Fibroblast of lung (primary cell): ENCODE data around the gene ZDHHC22. TPM values are rescaled to one million over a fixed set of nuclear protein-coding genes. Genes with fewer than 3 reads are reported as not detected.

Experiments
- DNase-seq, 2 donors: peaks; one replicate each; pipeline versions ENCODE4 v3.0.0 to v3.0.0-alpha.2; 2010; ENCODE audit warnings: low read depth in 2 of 2
- H2AFZ ChIP-seq: 2 replicates; pipeline ENCODE4 v1.5.1; 2012; ENCODE audit warnings: low read length, control low read depth, inconsistent platforms
- H3K27ac ChIP-seq: 2 replicates; pipeline ENCODE4 v1.5.1; 2011; ENCODE audit warnings: low read length, control low read depth; ENCODE audit not compliant: insufficient read depth
- H3K27me3 ChIP-seq: 2 replicates; pipeline ENCODE4 v1.5.1; 2011; ENCODE audit warnings: mild to moderate bottlenecking, low read length; ENCODE audit not compliant: control insufficient read depth, insufficient read depth
- H3K36me3 ChIP-seq: 2 replicates; pipeline ENCODE4 v1.5.1; 2011; ENCODE audit warnings: low read length; ENCODE audit not compliant: control insufficient read depth, insufficient read depth
- H3K4me1 ChIP-seq: 2 replicates; pipeline ENCODE4 v1.5.1; 2011; ENCODE audit warnings: low read length; ENCODE audit not compliant: control insufficient read depth, insufficient read depth; ENCODE audit errors: extremely low read depth
- H3K4me2 ChIP-seq: 2 replicates; pipeline ENCODE4 v1.5.1; 2011; ENCODE audit warnings: low read length, control low read depth; ENCODE audit not compliant: insufficient read depth; ENCODE audit errors: extremely low read depth
- H3K4me3 ChIP-seq, 4 experiments: fragments of 200-600 bp in 1 of 4; sonication (generic) in 1 of 4; replicated peaks in 1 of 4; 2 replicates each; pipeline ENCODE4 v1.5.1; 2011 to 2016; ENCODE audit warnings: low read length in 4 of 4, low read depth in 3 of 4, mild to moderate bottlenecking in 3 of 4, control low read depth in 2 of 4, inconsistent platforms in 1 of 4, mixed read lengths in 1 of 4; ENCODE audit not compliant: insufficient read depth in 1 of 4; ENCODE audit errors: control extremely low read depth in 1 of 4
- H3K79me2 ChIP-seq: 2 replicates; pipeline ENCODE4 v1.5.1; 2012; ENCODE audit warnings: mild to moderate bottlenecking, low read length, inconsistent platforms; ENCODE audit not compliant: control insufficient read depth, insufficient read depth
- H3K9ac ChIP-seq: 2 replicates; pipeline ENCODE4 v1.5.1; 2011; ENCODE audit warnings: mild to moderate bottlenecking, low read length, control low read depth; ENCODE audit not compliant: insufficient read depth
- H3K9me3 ChIP-seq: 2 replicates; pipeline ENCODE4 v1.5.1; 2012; ENCODE audit warnings: low read depth, low read length; ENCODE audit not compliant: control insufficient read depth, insufficient read depth
- H4K20me1 ChIP-seq: 2 replicates; pipeline ENCODE4 v1.5.1; 2011; ENCODE audit warnings: low read length; ENCODE audit not compliant: control insufficient read depth, insufficient read depth; ENCODE audit errors: extremely low read depth
- EZH2 ChIP-seq: IDR thresholded peaks from 2 replicates; pipeline ENCODE4 v1.5.1; 2012; ENCODE audit warnings: low read length, control low read depth, mild to moderate bottlenecking; ENCODE audit errors: missing control alignments
- polyA plus RNA-seq, 2 donors: library from polyadenylated mRNA; depleted of rRNA in 1 of 2; stranded (reverse) in 1 of 2; unstranded in 1 of 2; fragments of >200 nt; gene quantifications; 2 replicates each; pipeline ENCODE4 v1.2.1, GENCODE V29; 2011 to 2012; ENCODE audit warnings: missing spikeins in 1 of 2
- total RNA-seq: library from RNA; depleted of rRNA; stranded (reverse); fragments of >200 nt; gene quantifications from 2 replicates; pipeline ENCODE4 v1.2.1, GENCODE V29; 2014
- TF ChIP-seq, protein P1 (sequence below), 2 donors: IDR thresholded peaks in 1 of 2; conservative IDR thresholded peaks in 1 of 2; 1 replicate in 1 of 2; 2 replicates in 1 of 2; pipeline ENCODE4 v1.5.1; 2011 to 2012; ENCODE audit warnings: low read length in 2 of 2, control low read depth in 1 of 2, inconsistent platforms in 1 of 2, low read depth in 1 of 2, mild to moderate bottlenecking in 1 of 2

Gene ZDHHC22
- total and polyA plus RNA-seq, 2 donors (not counting 1 experiment from before 2014, with no cell fraction given): not detected

DNA sequence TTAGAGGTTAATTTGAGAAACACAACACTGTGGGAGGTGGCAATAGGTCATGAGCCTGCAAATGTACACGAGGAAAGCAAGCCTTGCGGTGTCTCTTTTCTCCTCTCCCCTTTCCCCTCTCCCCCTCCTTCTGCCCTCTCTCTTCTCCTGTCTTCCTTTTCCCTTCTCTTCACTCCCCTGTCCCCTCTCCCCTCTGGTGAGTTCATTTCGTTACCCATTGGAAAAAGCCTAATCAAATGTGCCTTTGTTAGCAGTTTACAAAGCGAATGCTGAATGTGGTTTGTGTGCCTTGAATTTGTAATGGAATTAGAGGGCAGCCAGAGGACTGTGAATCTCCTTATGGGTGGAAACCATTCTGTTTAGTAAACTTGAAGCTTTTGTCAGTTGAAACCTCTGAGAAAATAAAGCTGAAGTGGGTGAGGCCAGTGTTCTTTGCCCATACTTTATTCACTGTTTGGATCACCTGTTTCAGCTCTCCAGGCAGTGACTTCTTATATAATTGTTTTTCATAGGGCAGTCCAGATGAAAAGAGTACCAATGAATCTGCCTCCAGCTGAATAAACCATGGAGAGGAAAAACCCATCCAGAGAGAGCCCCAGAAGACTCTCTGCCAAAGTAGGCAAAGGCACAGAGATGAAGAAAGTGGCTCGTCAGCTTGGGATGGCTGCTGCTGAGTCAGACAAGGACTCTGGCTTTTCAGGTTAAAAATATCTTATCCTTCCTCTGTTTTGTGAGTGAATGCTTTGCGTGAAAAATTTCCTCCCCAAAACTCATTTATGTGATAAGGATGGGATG lies 36.2 kb downstream of the ZDHHC22 start:
- Histone ChIP-seq H2AFZ (no peak overlapping the region), H3K4me2 (no peak overlapping the region), H3K27me3 (no peaks in the 10 kb centered on the region), H3K4me3 (no peak overlapping the region), H3K9me3 (no peaks in the 10 kb centered on the region), H4K20me1 (no peaks in the 10 kb centered on the region), H3K27ac (no peak overlapping the region), H3K4me1 (no peaks in the 10 kb centered on the region), H3K9ac (no peak overlapping the region), H3K79me2 (no peaks in the 10 kb centered on the region), H3K36me3 (no peaks in the 10 kb centered on the region)
- TF ChIP-seq, protein P1, sequence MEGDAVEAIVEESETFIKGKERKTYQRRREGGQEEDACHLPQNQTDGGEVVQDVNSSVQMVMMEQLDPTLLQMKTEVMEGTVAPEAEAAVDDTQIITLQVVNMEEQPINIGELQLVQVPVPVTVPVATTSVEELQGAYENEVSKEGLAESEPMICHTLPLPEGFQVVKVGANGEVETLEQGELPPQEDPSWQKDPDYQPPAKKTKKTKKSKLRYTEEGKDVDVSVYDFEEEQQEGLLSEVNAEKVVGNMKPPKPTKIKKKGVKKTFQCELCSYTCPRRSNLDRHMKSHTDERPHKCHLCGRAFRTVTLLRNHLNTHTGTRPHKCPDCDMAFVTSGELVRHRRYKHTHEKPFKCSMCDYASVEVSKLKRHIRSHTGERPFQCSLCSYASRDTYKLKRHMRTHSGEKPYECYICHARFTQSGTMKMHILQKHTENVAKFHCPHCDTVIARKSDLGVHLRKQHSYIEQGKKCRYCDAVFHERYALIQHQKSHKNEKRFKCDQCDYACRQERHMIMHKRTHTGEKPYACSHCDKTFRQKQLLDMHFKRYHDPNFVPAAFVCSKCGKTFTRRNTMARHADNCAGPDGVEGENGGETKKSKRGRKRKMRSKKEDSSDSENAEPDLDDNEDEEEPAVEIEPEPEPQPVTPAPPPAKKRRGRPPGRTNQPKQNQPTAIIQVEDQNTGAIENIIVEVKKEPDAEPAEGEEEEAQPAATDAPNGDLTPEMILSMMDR (conservative IDR thresholded peaks at IDR 0.05 in 1 of 2, IDR thresholded peaks at IDR 0.05 in 1 of 2; ENCODE audit: low read depth in 1 of 2, low read length in 2 of 2): no peak
- TF ChIP-seq EZH2: no peak
- DNase-seq: no peak

DNA sequence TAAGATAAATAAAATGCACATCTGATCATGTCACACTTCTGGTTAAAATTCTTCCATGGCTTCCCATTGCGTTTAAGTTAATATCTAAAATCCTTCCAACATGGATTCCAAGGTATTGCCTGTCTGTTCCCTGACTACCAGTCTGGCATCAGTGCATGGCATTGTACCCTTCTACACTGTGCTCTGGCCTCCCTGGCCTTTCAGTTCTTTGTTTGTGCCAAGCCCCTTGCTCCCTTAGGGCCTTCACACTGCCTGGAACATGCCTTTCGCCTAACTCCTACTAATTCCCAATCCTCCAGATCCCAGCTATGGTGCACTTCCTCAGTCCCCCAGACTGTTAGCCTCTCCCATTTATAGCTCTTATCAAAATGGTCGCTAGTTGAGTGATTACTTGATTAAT lies 37.2 kb downstream of the ZDHHC22 start:
- Histone ChIP-seq H3K27me3 (no peaks in the 10 kb centered on the region), H3K4me2 (no peak overlapping the region), H2AFZ (no peak overlapping the region), H3K4me1 (peaks cover 4% of the 10 kb centered on the region), H3K79me2 (no peaks in the 10 kb centered on the region), H4K20me1 (no peaks in the 10 kb centered on the region), H3K36me3 (no peaks in the 10 kb centered on the region), H3K4me3 (no peak overlapping the region), H3K9me3 (no peaks in the 10 kb centered on the region), H3K9ac (no peak overlapping the region), H3K27ac (no peak overlapping the region)
- TF ChIP-seq, protein P1 (conservative IDR thresholded peaks at IDR 0.05 in 1 of 2, IDR thresholded peaks at IDR 0.05 in 1 of 2; ENCODE audit: low read depth in 1 of 2, low read length in 2 of 2): no peak
- no peak for TF ChIP-seq EZH2
- no peak for DNase-seq

DNA sequence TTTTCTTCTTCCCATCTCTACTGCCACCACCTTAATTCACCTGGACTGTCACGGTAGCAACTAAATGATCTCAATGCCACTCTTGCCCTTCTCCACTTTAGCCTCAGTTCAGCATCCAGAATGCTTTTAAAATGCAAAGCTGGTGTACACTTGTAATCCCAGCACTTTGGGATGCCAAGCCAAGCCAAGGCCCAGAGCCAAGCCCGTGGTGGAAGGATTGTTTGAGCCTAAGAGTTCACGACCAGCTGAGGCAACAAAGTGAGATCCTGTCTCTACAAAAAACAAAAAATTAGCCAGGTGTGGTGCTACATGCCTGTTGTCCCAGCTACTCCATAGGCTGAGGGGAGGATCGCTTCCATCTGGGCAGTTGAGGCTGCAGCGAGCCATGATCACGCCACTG lies 37.6 kb downstream of the ZDHHC22 start:
- no peak overlapping the region for H3K4me3 ChIP-seq
- TF ChIP-seq, protein P1 (conservative IDR thresholded peaks at IDR 0.05 in 1 of 2, IDR thresholded peaks at IDR 0.05 in 1 of 2; ENCODE audit: low read depth in 1 of 2, low read length in 2 of 2): no peak
- no peak for TF ChIP-seq EZH2
- H3K36me3 ChIP-seq: no peaks in the 10 kb centered on the region
- no peaks in the 10 kb centered on the region for H4K20me1 ChIP-seq
- H2AFZ ChIP-seq: no peak overlapping the region
- no peaks in the 10 kb centered on the region for H3K27me3 ChIP-seq
- H3K9ac ChIP-seq: no peak overlapping the region
- no peak overlapping the region for H3K4me2 ChIP-seq
- H3K9me3 ChIP-seq: no peaks in the 10 kb centered on the region
- peaks cover 7% of the 10 kb centered on the region for H3K4me1 ChIP-seq
- DNase-seq: no peak
- no peak overlapping the region for H3K27ac ChIP-seq
- H3K79me2 ChIP-seq: peaks cover under 1% of the 10 kb centered on the region
